AG09309 (cell line): ENCODE data around the gene RPSA.
"Not testable (repeated sequence)": the region's sequence is repeated elsewhere in the genome, so short reads cannot be mapped to it uniquely, and the experiment has no call there.

Experiments
- DNase-seq: peaks from one replicate; pipeline ENCODE4 v3.0.0-alpha.2; 2010; ENCODE audit warnings: low read depth
- H3K4me3 ChIP-seq: 2 replicates; pipeline ENCODE4 v1.5.1; 2011; ENCODE audit warnings: mild to moderate bottlenecking, low read depth, low read length, moderate library complexity; ENCODE audit not compliant: control insufficient read depth
- CTCF ChIP-seq: IDR thresholded peaks from 2 replicates; pipeline ENCODE4 v1.5.1; 2011; ENCODE audit warnings: mild to moderate bottlenecking, low read depth, low read length, inconsistent platforms; ENCODE audit not compliant: insufficient read depth, control insufficient read depth; ENCODE audit errors: missing control alignments

RPSA gene

GRCh38 chr3:39410893-39411292 lies 4.4 kb downstream of the RPSA start:
- no peak overlapping the region for H3K4me3 ChIP-seq
- TF ChIP-seq CTCF: no peak
- no peak for DNase-seq

- no peak for DNase-seq
- no peak for TF ChIP-seq CTCF
- H3K4me3 ChIP-seq: no peak overlapping the region
Measured at GRCh38 chr3:39412668-39413260, 6.2 kb downstream of the RPSA start.

GRCh38 chr3:39413691-39414420 lies 7.3 kb downstream of the RPSA start:
- no peak for DNase-seq
- H3K4me3 ChIP-seq: no peak overlapping the region
- TF ChIP-seq CTCF: no peak

- no peak overlapping the region for H3K4me3 ChIP-seq
- DNase-seq: no peak
- TF ChIP-seq CTCF: no peak
Measured at GRCh38 chr3:39414421-39414907, 7.9 kb downstream of the RPSA start.

- not testable (repeated sequence) for DNase-seq, H3K4me3 ChIP-seq
Measured at GRCh38 chr3:39415302-39415701, 8.8 kb downstream of the RPSA start.

GRCh38 chr3:39415983-39416382 lies 9.5 kb downstream of the RPSA start:
- no peak for TF ChIP-seq CTCF
- no peak overlapping the region for H3K4me3 ChIP-seq
- DNase-seq: no peak

- not testable (repeated sequence) for DNase-seq, H3K4me3 ChIP-seq
Measured at GRCh38 chr3:39416998-39417397, 10.5 kb downstream of the RPSA start.

- DNase-seq, H3K4me3 ChIP-seq: not testable (repeated sequence)
Measured at GRCh38 chr3:39418556-39419225, 12.2 kb downstream of the RPSA start.
